ENCODE measurements around the gene TUBGCP6.

DNA sequence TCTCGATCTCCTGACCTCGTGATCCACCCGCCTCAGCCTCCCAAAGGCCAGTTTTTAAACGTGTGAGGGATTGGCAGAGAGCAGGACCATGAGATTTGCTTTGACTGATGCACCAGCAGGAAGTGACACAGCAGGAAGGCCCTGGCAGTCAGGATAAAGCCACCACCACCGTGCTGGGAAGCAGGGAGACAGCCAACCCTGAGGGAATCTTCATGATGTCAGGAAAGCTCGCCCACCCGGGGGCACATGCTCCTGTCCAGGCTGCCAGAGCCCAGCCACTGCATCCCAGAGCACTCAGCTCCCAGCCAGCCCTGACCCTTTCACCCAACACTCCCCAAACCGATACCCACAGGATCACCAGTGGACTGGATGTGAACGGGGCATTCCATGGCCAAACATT is 6.1 kb downstream of the TUBGCP6 start:
- TF ChIP-seq POLR2AphosphoS5 (IDR thresholded peaks at IDR 0.05; ENCODE audit: borderline replicate concordance, low read depth, low read length) (no peak), EZH2 (IDR thresholded peaks at IDR 0.05) (no peak)
